ENCODE measurements around the gene SMDT1.
"Not testable (repeated sequence)": the region's sequence is repeated elsewhere in the genome, so short reads cannot be mapped to it uniquely, and the experiment has no call there.

The SMDT1 gene

GRCh38 chr22:42116848-42117424 lies 37.4 kb downstream of the SMDT1 start:
- TF ChIP-seq GATA3 (IDR thresholded peaks at IDR 0.05; ENCODE audit: low read depth, low read length) (no peak), GATA2 (IDR thresholded peaks at IDR 0.05; ENCODE audit: low read depth, low read length) (no peak)

DNA sequence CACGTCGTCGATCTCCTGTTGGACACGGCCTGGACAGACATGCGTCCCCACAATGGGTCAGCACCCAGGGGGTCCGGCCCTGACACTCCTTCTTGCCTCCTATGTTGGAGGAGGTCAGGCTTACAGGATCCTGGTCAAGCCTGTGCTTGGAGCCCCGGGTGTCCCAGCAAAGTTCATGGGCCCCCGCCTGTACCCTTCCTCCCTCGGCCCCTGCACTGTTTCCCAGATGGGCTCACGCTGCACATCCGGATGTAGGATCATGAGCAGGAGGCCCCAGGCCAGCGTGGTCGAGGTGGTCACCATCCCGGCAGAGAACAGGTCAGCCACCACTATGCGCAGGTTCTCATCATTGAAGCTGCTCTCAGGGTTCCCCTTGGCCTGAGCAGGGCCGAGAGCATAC lies 48.1 kb downstream of the SMDT1 start:
- no peak for TF ChIP-seq GATA2 (IDR thresholded peaks at IDR 0.05; ENCODE audit: low read depth, low read length)
- no peak for TF ChIP-seq GATA3 (IDR thresholded peaks at IDR 0.05; ENCODE audit: low read depth, low read length)

GRCh38 chr22:42130639-42131431 lies 51.3 kb downstream of the SMDT1 start, which contains the start of gene CYP2D6:
CYP2D6 (minus strand) TSS chr22:42130810; CDS start chr22:42130791, 19 bp downstream.
- TF ChIP-seq GATA2, GATA3 (IDR thresholded peaks at IDR 0.05; ENCODE audit: low read depth, low read length): not testable (repeated sequence)

DNA sequence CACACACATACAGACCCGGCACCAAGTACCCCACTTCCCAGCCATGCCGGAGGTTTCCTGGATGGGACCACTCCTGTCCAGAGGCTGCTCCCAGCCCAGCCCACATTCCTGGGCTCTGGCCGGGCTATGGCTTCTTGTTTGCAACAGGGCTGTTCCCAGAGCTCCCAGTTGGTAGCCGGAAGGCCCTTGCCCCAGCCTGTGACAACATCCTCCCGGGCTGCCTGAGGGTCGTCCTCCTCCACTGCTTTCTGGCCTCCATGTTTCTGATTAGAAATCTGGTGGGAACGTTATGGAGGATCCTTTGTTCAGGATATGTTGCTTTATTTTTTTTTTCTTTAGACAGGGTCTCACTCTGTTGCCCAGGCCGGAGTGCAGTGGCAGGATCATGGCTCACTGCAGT lies 52.1 kb downstream of the SMDT1 start:
- TF ChIP-seq GATA3 (IDR thresholded peaks at IDR 0.05; ENCODE audit: low read depth, low read length) (no peak), GATA2 (IDR thresholded peaks at IDR 0.05; ENCODE audit: low read depth, low read length) (no peak)

- TF ChIP-seq GATA2 (IDR thresholded peaks at IDR 0.05; ENCODE audit: low read depth, low read length) (no peak), GATA3 (IDR thresholded peaks at IDR 0.05; ENCODE audit: low read depth, low read length) (no peak)
These were observed 53.0 kb downstream of the SMDT1 start for GRCh38 chr22:42132457-42132856.

All from SH-SY5Y (cell line).